K562 (cell line): ENCODE measurements around the gene SPINT3. TPM values are rescaled to one million over a fixed set of nuclear protein-coding genes. Genes with fewer than 3 reads are reported as not detected.

Experiments used
- ATAC-seq: fragments of 200-7000 bp; cut with Tn5 transposase; 3 replicates; pipeline ENCODE4 v1.9.1; 2020; ENCODE audit warnings: moderate library complexity
- BruUV-seq: library from RNA; stranded (reverse); fragments of 400-500 nt; replicated peaks from 2 replicates; lab custom pipeline; 2021; lab: Mats Ljungman, UMichigan
- CTCF ChIA-PET: fragments of 300-600 bp; formaldehyde crosslinking; extraction: SDS; loops from one replicate; lab custom pipeline; 2021; ENCODE audit warnings: low intra/inter-chr PET ratio; lab: Yijun Ruan, JAX
- POLR2A ChIA-PET: fragments of 300-600, 350-650 bp; sonication (Branson Sonifier 250); formaldehyde crosslinking; extraction: SDS; loops from one replicate; lab custom pipeline; 2021; ENCODE audit warnings: antibody characterized with exemption, inconsistent platforms; lab: Yijun Ruan, JAX
- DNase-seq, 4 experiments: peaks; one replicate each; pipeline versions ENCODE4 v3.0.0 to v3.0.0-alpha.2; 2011 to 2018; ENCODE audit warnings: low spot score in 3 of 4, mixed read lengths in 3 of 4; ENCODE audit errors: extremely low read depth in 1 of 4
- FAIRE-seq: peaks from 2 replicates; lab custom pipeline; 2011; peaks lifted over from hg19 to GRCh38; lab: Jason Lieb, UNC
- H2AFZ ChIP-seq: 2 replicates; pipeline ENCODE4 v1.6.0; 2011; ENCODE audit warnings: low read depth, low read length, control low read depth, inconsistent platforms
- H3K27ac ChIP-seq: fragments of 200-600 bp; 3 replicates; pipeline ENCODE4 v1.8.0; 2011; ENCODE audit warnings: low read depth, mild to moderate bottlenecking, control low read depth, inconsistent platforms, low read length, moderate library complexity, mixed read lengths; ENCODE audit errors: extremely low read depth
- H3K27me3 ChIP-seq, 2 experiments: fragments of 300-600 bp in 1 of 2; 2 replicates in 1 of 2; 3 replicates in 1 of 2; pipeline versions ENCODE4 v1.6.0 to v1.8.0; 2011; ENCODE audit warnings: inconsistent platforms in 2 of 2, low read length in 2 of 2, mild to moderate bottlenecking in 1 of 2, mixed read lengths in 1 of 2, moderate library complexity in 1 of 2; ENCODE audit not compliant: control insufficient read depth in 2 of 2, insufficient read depth in 2 of 2
- H3K36me3 ChIP-seq: fragments of 300-600 bp; 3 replicates; pipeline ENCODE4 v1.8.0; 2011; ENCODE audit warnings: mild to moderate bottlenecking, low read length, inconsistent platforms; ENCODE audit not compliant: control insufficient read depth, insufficient read depth
- H3K4me1 ChIP-seq, 2 experiments: fragments of 200-600 bp in 1 of 2; replicated peaks in 1 of 2; 2 replicates in 1 of 2; 3 replicates in 1 of 2; pipeline versions ENCODE4 v1.5.1 to v1.8.0; 2011; ENCODE audit warnings: inconsistent platforms in 2 of 2, low read length in 2 of 2, mild to moderate bottlenecking in 1 of 2, mixed read lengths in 1 of 2, moderate library complexity in 1 of 2; ENCODE audit not compliant: control insufficient read depth in 2 of 2, insufficient read depth in 2 of 2
- H3K4me2 ChIP-seq: 2 replicates; pipeline ENCODE4 v1.6.1; 2011; ENCODE audit warnings: low read length, control low read depth, inconsistent platforms, mixed read lengths; ENCODE audit not compliant: insufficient read depth
- H3K4me3 ChIP-seq: fragments of 200-600 bp; sonication (generic), shearing (Covaris generic); 2 replicates; pipeline ENCODE4 v1.5.1; 2016; ENCODE audit warnings: control low read depth, inconsistent platforms
- H3K79me2 ChIP-seq: fragments of 200-600 bp; 3 replicates; pipeline ENCODE4 v1.8.0; 2011; ENCODE audit warnings: low read length, inconsistent platforms; ENCODE audit not compliant: control insufficient read depth, insufficient read depth
- H3K9ac ChIP-seq, 2 experiments: 2 replicates each; pipeline versions ENCODE4 v1.6.0 to v1.6.1; 2011; ENCODE audit warnings: low read depth in 2 of 2, low read length in 2 of 2, control low read depth in 1 of 2, inconsistent platforms in 1 of 2, mild to moderate bottlenecking in 1 of 2, mixed read lengths in 1 of 2; ENCODE audit not compliant: insufficient read depth in 1 of 2
- H3K9me1 ChIP-seq: one replicate; pipeline ENCODE4 v1.6.0; 2011; ENCODE audit warnings: inconsistent platforms, mild to moderate bottlenecking, low read length, moderate library complexity; ENCODE audit not compliant: control insufficient read depth, insufficient read depth
- H3K9me3 ChIP-seq: replicated peaks from 2 replicates; pipeline ENCODE4 v1.5.1; 2011; ENCODE audit warnings: low read depth, low read length, inconsistent platforms; ENCODE audit not compliant: control insufficient read depth, insufficient read depth
- H4K20me1 ChIP-seq: replicated peaks from 2 replicates; pipeline ENCODE4 v1.6.1; 2011; ENCODE audit warnings: low read length, inconsistent platforms, mixed read lengths; ENCODE audit not compliant: control insufficient read depth, insufficient read depth
- CTCF ChIP-seq, 3 experiments: IDR thresholded peaks in 2 of 3; conservative IDR thresholded peaks in 1 of 3; 2 replicates each; pipeline ENCODE4 v1.5.1; 2011 to 2012; ENCODE audit warnings: low read length in 3 of 3, mild to moderate bottlenecking in 3 of 3, control low read depth in 2 of 3, improper control_type of control experiment in 1 of 3, inconsistent platforms in 1 of 3, low read depth in 1 of 3, mixed read lengths in 1 of 3, moderate library complexity in 1 of 3; ENCODE audit not compliant: insufficient read depth in 2 of 3
- EP400 ChIP-seq: fragments of 450-650 bp; IDR thresholded peaks from 2 replicates; pipeline ENCODE4 v1.6.1; 2017; ENCODE audit warnings: antibody characterized with exemption, mild to moderate bottlenecking, moderate library complexity
- TCFL5 ChIP-seq: fragments of 250-450 bp; sonication (Bioruptor Pico); conservative IDR thresholded peaks from 2 replicates; pipeline ENCODE4 v1.6.1; 2021; ENCODE audit warnings: mild to moderate bottlenecking, moderate library complexity, matching md5 sums
- WGBS: fragments of 100-300 bp; shearing (Covaris generic); methylation state at CpG from one replicate; pipeline ENCODE4 v1.1.6; 2016; ENCODE audit warnings: low coverage, mixed read lengths; ENCODE audit not compliant: insufficient coverage; ENCODE audit errors: missing lambda C conversion rate; 5-methylcytosine and 5-hydroxymethylcytosine counted together
- in situ Hi-C: fragments of 300-500 bp; cut with MboI; formaldehyde crosslinking; loops from 4 replicates; pipeline ENCODE4 v1.15.0; 2018; ENCODE audit warnings: inconsistent platforms, mixed read lengths
- intact Hi-C: fragments of 100-400 bp; cut with micrococcal nuclease; formaldehyde crosslinking; loops from 2 replicates; pipeline ENCODE4 v1.14.2; 2022
- polyA plus RNA-seq, 8 experiments: library from polyadenylated mRNA; depleted of rRNA in 4 of 8; stranded (reverse) in 5 of 8; unstranded in 3 of 8; fragments of >200 nt; fragmentation: Nextera tagmentation in 2 of 8; fragmentation: Illumina TruSeq in 1 of 8; extraction: Ambion mirVana in 2 of 8; extraction: Trizol in 1 of 8; gene quantifications; 2 replicates each; pipeline versions ENCODE4 v1.2.1 to v1.2.3, GENCODE V29; 2011 to 2014; ENCODE audit warnings: inconsistent platforms in 1 of 8, missing spikeins in 1 of 8
- total RNA-seq, 7 experiments: library from RNA; depleted of rRNA in 6 of 7; stranded (reverse); fragments of >200 nt in 6 of 7; fragmentation: Illumina TruSeq in 2 of 7; extraction: Trizol in 2 of 7; gene quantifications; 2 replicates each; pipeline versions ENCODE4 v1.2.1 to v1.2.3, GENCODE V29; 2011 to 2021; ENCODE audit warnings: low replicate concordance in 1 of 7

The SPINT3 gene
- total and polyA plus RNA-seq, 9 of the 15 experiments (the other 6 are each of a cell fraction or from before 2014, with no cell fraction given), result not detected

- H3K4me1 ChIP-seq, result no peaks in the 10 kb centered on the region
- H3K4me3 ChIP-seq, result no peak overlapping the region
- peaks cover 0 to 4% of the 10 kb centered on the region in 2 experiments; a peak in 1 of 5 replicates for H3K27me3 ChIP-seq
- no peak overlapping the region for H2AFZ ChIP-seq
- no peaks in the 10 kb centered on the region for H4K20me1 ChIP-seq
- intact Hi-C loops, result no loop called here
- H3K36me3 ChIP-seq, result no peaks in the 10 kb centered on the region
- H3K9me1 ChIP-seq, result no peaks in the 10 kb centered on the region
- TF ChIP-seq CTCF (IDR thresholded peaks at IDR 0.05 in 2 of 3, conservative IDR thresholded peaks at IDR 0.05 in 1 of 3; ENCODE audit: insufficient read depth in 2 of 3, low read depth in 1 of 3, low read length in 3 of 3) (peak in 2 of 3 experiments; percentile 24 to 26; a peak in 1 of 6 replicates), TCFL5 (CRISPR knock-in tag) (no peak)
- TF ChIP-seq, all 486 proteins: peak for 1
- DNase-seq (peak in 1 of 4 experiments; percentile 12), FAIRE-seq (no peak), ATAC-seq (no peak)
- Histone ChIP-seq H3K9ac (no peak overlapping the region), H3K9me3 (no peaks in the 10 kb centered on the region), H3K27ac (no peak overlapping the region), H3K4me2 (no peak overlapping the region), H3K79me2 (no peaks in the 10 kb centered on the region)
- WGBS, result 0% methylated on average over 7 of the region's 7 CpGs
- in situ Hi-C loops, result no loop called here
- ChIA-PET POLR2A (no interaction called here), CTCF (no interaction called here)
- BruUV-seq, result no TSS peak
Measured at GRCh38 chr20:45538209-45538799, 22.9 kb upstream of the SPINT3 start.

- Histone ChIP-seq H3K36me3 (no peaks in the 10 kb centered on the region), H3K4me2 (no peak overlapping the region), H3K9me3 (no peaks in the 10 kb centered on the region), H3K79me2 (no peaks in the 10 kb centered on the region), H3K27me3 (peaks cover 0 to 6% of the 10 kb centered on the region in 2 experiments; a peak in 2 of 5 replicates), H3K27ac (no peak overlapping the region), H3K4me3 (no peak overlapping the region), H3K4me1 (no peaks in the 10 kb centered on the region), H2AFZ (no peak overlapping the region), H3K9me1 (no peaks in the 10 kb centered on the region), H4K20me1 (no peaks in the 10 kb centered on the region), H3K9ac (no peak overlapping the region)
- intact Hi-C loops (no loop called here), in situ Hi-C loops (no loop called here)
- ChIA-PET CTCF (no interaction called here), POLR2A (no interaction called here)
- TF ChIP-seq EP400, result no peak
- ATAC-seq, result no peak
- no peak for DNase-seq
- FAIRE-seq, result no peak
- no TSS peak for BruUV-seq
- WGBS, result 45% methylated on average over 4 of the region's 4 CpGs
Measured at GRCh38 chr20:45527294-45527693, 11.9 kb upstream of the SPINT3 start.
